Measurements from ENCODE around the gene SRY.
"Not testable (repeated sequence)": the region's sequence is repeated elsewhere in the genome, so short reads cannot be mapped to it uniquely, and the experiment has no call there.

Gene SRY

GRCh38 chrY:2787600-2787999 is at the start of gene SRY:
Gene SRY, minus strand, starts transcription at chrY:2787682. Its CDS starts 79 bp downstream, at chrY:2787603.
- H3K4me3 ChIP-seq (ENCODE audit: low read length) = peak within 1 kb of the TSS; percentile 36
- no peak for TF ChIP-seq CTCF (IDR thresholded peaks at IDR 0.05; ENCODE audit: insufficient read depth, low read depth, low read length, missing control alignments)
- no peak for DNase-seq (ENCODE audit: low read depth)

- H3K4me3 ChIP-seq (ENCODE audit: low read length) = no peak overlapping the region
- DNase-seq (ENCODE audit: low read depth) = no peak
- TF ChIP-seq CTCF (IDR thresholded peaks at IDR 0.05; ENCODE audit: insufficient read depth, low read depth, low read length, missing control alignments) = no peak
These were observed 49.6 kb upstream of the SRY start for GRCh38 chrY:2837078-2837477.

DNA sequence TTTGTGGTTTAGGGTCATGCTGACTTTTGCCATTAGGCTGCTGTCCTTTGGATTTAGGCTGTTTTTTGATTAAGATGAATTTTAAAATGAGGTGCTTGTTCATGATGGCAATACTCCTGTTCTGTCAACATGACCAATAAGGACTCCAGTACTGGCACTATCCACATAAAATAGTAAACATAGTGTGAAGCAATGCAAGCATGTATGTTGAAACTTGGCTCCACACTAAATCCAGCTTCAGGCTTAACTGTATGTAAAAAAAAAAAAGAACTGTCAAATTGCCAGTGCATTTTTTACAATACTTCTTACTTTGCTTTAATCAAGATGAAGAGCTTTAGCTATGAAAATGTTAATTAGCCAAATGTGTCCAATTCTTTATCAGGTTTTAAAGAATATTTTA is 47.7 kb upstream of the SRY start:
- no peak for TF ChIP-seq CTCF (IDR thresholded peaks at IDR 0.05; ENCODE audit: insufficient read depth, low read depth, low read length, missing control alignments)
- H3K4me3 ChIP-seq (ENCODE audit: low read length) = no peak overlapping the region
- DNase-seq (ENCODE audit: low read depth) = peak; percentile 7

DNA sequence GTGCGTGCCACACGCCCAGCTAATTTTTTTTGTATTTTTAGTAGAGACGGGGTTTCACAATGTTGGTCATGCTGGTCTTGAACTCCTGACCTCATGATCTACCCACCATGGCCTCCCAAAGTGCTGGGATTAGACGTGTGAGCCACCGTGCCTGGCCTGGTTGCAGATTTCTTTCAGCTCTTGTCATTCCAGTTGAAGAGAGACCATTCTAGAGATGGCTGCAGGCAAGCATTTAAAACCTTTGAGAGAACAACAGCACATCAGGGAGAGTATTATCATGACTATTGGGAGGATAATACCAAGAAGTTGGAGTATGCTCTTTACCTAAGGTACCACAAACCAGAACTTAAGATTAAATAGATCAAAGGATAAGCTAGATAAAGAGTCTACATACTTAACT is 41.0 kb upstream of the SRY start:
- TF ChIP-seq CTCF (IDR thresholded peaks at IDR 0.05; ENCODE audit: insufficient read depth, low read depth, low read length, missing control alignments) = no peak
- no peak for DNase-seq (ENCODE audit: low read depth)
- no peak overlapping the region for H3K4me3 ChIP-seq (ENCODE audit: low read length)

DNA sequence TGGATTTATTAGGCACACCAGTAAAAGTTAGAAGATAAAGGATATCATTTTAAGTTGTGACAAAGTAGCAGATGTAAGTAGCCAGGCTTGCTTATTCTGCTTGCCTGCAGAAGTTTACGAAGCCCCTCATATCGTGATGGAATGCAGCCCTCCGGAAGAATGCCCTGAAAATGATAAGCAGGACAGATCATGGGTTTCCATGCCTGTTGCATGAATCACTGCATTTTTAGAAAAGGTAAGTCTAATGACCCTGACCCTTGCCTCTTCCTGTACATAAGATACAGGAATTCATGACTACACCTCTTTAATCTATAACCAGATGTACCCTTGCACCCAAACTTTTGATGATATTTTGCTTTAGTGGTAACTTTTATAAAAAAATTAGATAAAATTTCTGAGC is 37.0 kb upstream of the SRY start:
- H3K4me3 ChIP-seq (ENCODE audit: low read length) = no peak overlapping the region
- no peak for DNase-seq (ENCODE audit: low read depth)
- no peak for TF ChIP-seq CTCF (IDR thresholded peaks at IDR 0.05; ENCODE audit: insufficient read depth, low read depth, low read length, missing control alignments)

- H3K4me3 ChIP-seq (ENCODE audit: low read length); DNase-seq (ENCODE audit: low read depth): not testable (repeated sequence)
These were observed 29.8 kb upstream of the SRY start for GRCh38 chrY:2817146-2817896.

DNA sequence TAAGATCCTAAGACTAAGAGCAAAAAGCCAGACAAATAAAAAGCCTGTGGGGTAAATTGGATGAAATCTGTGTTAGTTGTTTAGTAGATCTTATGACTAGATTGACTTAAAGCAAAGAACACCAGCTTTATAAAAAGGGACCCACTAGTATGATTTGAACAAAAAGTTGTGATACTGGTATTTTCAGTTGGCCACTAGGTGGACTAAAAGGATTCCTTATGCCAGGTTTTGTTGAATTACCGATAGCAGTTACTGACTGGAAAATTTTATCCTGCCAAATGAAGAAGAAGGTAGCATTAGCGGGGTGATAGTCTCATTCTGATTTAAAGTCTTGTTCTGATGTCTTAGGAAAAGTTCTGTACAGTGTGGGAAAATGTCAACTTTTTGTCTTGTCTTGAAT is 12.8 kb upstream of the SRY start:
- DNase-seq (ENCODE audit: low read depth) = peak; percentile 22
- TF ChIP-seq CTCF (IDR thresholded peaks at IDR 0.05; ENCODE audit: insufficient read depth, low read depth, low read length, missing control alignments) = peak; percentile 45

More for the DNA sequence above, 12.8 kb upstream of the SRY start:
- no peak overlapping the region for H3K4me3 ChIP-seq (ENCODE audit: low read length)
